HPDE6-E6E7 (cell line): Measurements from ENCODE around the gene SLC2A13.

ENCODE experiments used
- DNase-seq: peaks from one replicate; pipeline ENCODE4 v3.0.0; 2011; ENCODE audit warnings: missing footprints; ENCODE audit errors: extremely low spot score

Gene SLC2A13

DNA sequence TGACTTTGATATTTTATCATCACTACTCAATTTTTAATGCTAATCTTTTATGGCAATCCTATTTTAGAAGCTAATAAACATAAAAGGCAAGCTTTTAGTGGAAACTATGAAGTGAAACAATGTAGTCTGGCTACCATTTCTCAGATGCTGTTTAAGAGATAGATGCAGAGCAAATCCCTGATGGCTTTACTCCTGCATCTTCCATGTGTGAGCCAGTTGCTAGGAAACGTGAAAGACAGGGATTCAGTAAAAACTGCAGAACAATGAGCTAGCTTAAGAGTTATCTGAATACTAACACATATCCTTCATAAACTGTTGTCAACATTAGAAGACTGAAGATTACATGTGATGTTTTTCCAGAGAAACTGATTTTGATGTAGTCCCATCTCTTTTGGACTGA, 112.6 kb downstream of the SLC2A13 start:
- no peak for DNase-seq

- peak; percentile 37 for DNase-seq
Measured at GRCh38 chr12:39990122-39991101, 115.5 kb downstream of the SLC2A13 start.

- DNase-seq: no peak
Measured at GRCh38 chr12:39989501-39989900, 116.4 kb downstream of the SLC2A13 start.

GRCh38 chr12:39988574-39988973, 117.3 kb downstream of the SLC2A13 start:
- no peak for DNase-seq

- no peak for DNase-seq
Measured at GRCh38 chr12:39986674-39987073, 119.2 kb downstream of the SLC2A13 start.

DNA sequence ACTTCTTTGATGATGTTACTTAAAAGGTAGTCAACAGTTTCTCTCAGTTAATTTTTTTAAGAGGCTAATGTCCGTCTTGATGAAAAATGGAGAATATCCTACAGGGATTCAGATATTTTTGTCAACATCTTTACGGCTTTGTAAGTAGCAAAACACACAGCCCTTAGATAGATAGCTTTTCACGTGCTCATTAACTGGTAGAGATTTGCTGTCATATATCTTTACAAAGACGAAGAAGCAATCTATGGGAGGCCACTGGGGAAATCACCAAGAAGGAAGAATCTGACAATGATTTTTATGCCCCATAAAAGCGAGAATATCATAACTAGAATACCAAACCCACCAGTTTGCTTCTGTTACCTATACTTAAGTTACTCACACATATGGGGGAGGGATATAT, 121.2 kb downstream of the SLC2A13 start:
- DNase-seq: no peak

DNA sequence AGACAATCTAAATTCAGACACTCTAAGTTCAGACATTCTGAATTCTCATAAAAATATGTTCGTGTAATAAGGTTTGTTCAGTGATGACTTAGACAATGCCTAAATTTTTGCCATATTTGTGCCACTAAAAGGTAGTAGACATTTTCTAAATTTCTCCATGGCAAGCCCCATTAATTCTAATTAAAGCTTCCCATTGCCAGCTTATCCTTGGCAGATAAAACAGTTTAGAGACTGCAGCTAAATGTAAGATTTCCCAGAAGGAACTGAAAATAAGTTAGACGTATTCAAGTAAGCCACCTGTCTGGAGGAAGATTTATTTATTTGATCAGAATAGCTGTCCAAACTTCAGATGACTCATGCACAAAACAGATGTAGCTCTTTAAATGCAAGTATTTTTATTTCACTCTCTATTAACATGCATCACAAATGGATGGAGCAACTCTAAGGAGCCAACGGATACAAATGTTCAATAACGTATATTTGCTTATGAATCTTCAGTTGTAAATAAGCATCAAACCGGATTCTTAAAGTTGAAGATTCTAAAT, 130.4 kb downstream of the SLC2A13 start:
- DNase-seq: no peak

GRCh38 chr12:39972119-39972518, 133.8 kb downstream of the SLC2A13 start:
- no peak for DNase-seq

DNA sequence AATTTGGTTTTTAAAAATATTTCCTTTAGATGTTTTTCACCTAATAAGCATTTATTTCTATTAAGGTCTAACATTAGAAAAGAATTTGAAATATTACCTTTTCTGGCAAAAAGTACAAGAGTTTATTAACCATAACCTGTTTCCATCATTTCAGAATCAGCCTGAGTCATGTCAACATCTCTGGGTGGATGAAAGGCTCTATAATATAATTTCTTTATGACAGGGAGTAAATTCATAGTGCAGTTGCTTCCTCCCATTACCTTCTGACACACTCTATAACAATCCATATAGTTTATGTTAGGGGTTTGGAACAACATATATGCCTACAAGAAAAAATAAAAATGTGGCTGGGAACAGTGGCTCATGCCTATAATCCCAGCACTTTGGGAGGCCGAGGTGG, 134.5 kb downstream of the SLC2A13 start:
- no peak for DNase-seq

GRCh38 chr12:39966721-39967120, 139.2 kb downstream of the SLC2A13 start:
- DNase-seq: no peak

- DNase-seq: no peak
Measured at GRCh38 chr12:39966256-39966655, 139.6 kb downstream of the SLC2A13 start.

GRCh38 chr12:39959467-39959866, 146.4 kb downstream of the SLC2A13 start:
- DNase-seq: no peak

DNA sequence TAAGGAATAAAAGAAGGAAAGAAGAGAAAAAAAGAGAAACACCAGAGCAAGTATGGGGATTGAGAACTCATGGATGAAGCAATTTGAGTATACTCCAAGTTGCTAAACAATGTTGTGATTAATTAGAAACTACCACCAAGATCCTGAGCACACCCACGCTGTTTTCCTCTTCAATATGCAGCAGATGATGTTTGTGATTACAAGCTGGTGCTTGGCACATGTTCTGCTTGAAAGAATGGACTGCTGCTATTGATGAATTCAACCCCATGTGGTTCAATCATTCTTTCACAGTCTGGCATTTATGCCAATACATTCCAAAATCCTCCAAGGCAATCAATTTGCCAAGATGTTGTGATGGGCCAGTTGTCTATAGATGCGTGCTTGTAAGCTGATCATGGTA, 146.8 kb downstream of the SLC2A13 start:
- DNase-seq: no peak

DNA sequence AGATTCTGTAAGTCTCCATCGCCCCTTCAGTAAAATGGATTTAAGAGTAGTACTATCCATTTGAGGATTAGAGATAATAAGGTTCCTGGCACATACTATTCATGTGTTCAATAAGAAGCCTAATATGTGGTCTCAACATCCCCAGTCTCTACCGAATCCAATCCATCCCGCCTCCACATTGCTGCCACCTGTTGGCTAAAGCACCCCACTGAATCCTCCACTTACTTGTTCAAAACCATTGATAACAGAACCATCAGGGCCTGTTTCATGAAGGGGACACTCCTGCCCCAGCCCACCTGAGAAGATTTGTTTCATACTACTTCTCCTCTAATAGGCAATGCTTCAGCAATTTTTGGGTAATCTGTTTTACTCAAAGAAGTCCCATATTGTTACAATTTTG, 147.5 kb downstream of the SLC2A13 start:
- no peak for DNase-seq

- no peak for DNase-seq
Measured at GRCh38 chr12:39956725-39957124, 149.2 kb downstream of the SLC2A13 start.

GRCh38 chr12:39946361-39947280, 159.3 kb downstream of the SLC2A13 start:
- DNase-seq: no peak

DNA sequence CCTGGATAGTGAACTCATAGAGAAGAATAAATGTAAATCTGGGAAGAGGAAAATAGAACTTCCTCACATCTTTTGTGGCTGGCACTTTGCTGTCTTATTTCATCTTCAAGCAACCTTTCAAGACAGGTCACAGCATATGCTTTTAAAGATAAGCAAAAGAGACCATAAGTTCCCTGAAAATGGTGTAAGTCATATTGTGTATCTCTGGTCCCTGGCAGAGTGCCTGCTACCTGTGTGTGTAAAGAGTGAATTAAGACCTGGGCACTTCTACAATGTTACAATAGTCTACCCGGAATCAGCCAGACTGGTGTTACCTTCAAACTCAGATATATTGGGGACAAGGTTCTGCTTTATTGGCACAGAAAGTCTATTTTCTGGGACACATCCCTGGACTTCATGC, 168.8 kb downstream of the SLC2A13 start:
- no peak for DNase-seq

DNA sequence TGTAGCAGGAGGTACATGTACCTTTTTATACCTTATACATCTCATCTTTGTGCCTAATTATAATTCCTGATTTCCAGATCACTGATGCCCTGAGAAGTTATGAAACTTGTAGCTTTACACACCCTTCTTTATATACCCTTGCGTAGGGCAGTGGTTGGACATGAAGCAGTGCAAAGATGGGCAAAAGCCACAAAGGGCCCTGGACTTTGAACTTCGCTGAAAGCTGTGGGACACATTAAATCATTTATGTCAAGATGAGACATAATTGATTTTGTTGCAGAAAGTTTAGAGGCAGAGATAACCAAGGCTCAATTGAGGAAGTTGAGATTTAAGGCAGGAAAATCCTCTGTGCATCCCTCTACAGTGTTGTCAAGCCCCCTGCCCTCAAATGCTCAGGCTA, 170.0 kb downstream of the SLC2A13 start:
- DNase-seq: no peak

GRCh38 chr12:39935275-39935674, 170.6 kb downstream of the SLC2A13 start:
- peak; percentile 12 for DNase-seq

DNA sequence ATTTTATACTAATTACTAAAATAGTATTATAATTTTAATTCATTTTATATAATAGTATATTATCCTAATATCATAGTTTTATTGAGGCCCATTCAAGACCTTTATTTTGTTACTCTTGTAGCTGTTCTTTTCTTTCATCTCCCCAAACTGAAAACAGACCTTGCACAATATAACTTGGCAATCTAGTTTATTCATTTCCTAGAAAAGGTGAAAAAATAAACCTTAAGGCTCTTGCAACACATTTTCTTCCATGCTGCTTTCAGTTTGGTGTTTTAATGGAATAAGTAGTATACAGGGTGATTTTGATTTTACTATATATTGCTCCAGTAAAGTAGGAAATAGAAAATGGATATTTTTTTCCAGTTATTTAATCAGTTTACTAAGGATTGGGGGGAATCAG, 174.0 kb downstream of the SLC2A13 start:
- no peak for DNase-seq

DNA sequence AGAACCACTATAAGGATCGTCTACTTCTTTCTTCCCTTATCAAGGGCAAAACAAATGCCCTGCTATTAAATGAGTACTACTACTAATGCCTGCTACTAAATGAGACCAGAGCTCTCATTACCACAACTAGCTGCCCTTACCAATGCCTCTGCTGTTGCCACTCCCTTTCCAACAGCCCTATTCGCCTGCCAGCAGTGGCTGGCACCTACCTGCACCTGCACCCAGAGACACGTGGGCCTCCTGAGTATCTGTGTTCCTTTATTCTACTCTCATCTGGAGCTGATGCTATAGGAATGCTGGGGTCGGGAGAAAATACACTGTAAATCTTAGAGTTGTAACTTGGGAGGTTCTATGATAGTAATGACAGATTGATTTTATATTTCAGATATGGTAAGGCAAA, 174.7 kb downstream of the SLC2A13 start:
- DNase-seq: no peak

DNA sequence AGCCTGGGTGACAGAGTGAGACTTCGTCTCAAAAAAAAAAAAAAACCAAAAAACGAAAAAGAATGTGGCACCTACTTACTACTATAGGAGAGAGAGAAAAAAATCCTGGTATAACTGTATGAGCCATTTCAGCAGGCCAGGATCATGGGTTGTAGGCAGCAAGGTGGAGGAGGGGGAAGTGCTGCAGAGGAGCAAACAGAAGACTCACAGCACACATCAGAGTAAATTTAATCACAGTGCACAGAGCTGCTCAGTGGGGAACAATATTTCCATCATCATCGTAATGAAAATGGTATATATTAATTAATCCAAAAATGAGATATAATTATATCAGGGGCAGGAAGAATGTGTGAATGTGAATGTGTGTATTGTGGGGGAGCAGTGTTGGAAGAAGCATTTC, 175.8 kb downstream of the SLC2A13 start:
- DNase-seq: no peak
